Nephron (organoid): ENCODE results near the gene RER1.
A peak's percentile ranks its signal among the peaks of the same experiment; 100 is the strongest.

ENCODE experiments used
- H3K27ac Mint-ChIP-seq, 3 experiments: 2 replicates each; pipeline ENCODE4 v1.8.0; 2020; ENCODE audit warnings: mixed read lengths in 3 of 3, mild to moderate bottlenecking in 2 of 3, moderate library complexity in 1 of 3
- H3K27me3 Mint-ChIP-seq: 2 replicates; pipeline ENCODE4 v1.8.0; 2021; ENCODE audit warnings: low read depth, mild to moderate bottlenecking, moderate library complexity, mixed read lengths
- H3K36me3 Mint-ChIP-seq: 2 replicates; pipeline ENCODE4 v1.8.0; 2020; ENCODE audit warnings: low read depth, mixed read lengths
- H3K4me1 Mint-ChIP-seq: 2 replicates; pipeline ENCODE4 v1.8.0; 2020; ENCODE audit warnings: mixed read lengths
- H3K4me3 Mint-ChIP-seq, 3 experiments: 2 replicates each; pipeline ENCODE4 v1.8.0; 2020; ENCODE audit warnings: mild to moderate bottlenecking in 3 of 3, mixed read lengths in 3 of 3, moderate library complexity in 2 of 3
- H3K9me3 Mint-ChIP-seq: 2 replicates; pipeline ENCODE4 v1.8.0; 2020; ENCODE audit warnings: mixed read lengths
- CTCF ChIP-seq, 3 experiments: fragments of 200-600 bp; sonication (generic); IDR thresholded peaks; one replicate each; pipeline ENCODE4 v1.5.0; 2021; ENCODE audit warnings: antibody characterized with exemption in 3 of 3; ENCODE audit not compliant: unreplicated experiment in 3 of 3

Gene RER1

GRCh38 chr1:2375923-2376260, 15.7 kb upstream of the RER1 start:
- Mint-ChIP-seq H3K9me3 (no peaks in the 10 kb centered on the region), H3K36me3 (peaks cover 4% of the 10 kb centered on the region), H3K27ac (no peak overlapping the region), H3K4me1 (peaks cover 15% of the 10 kb centered on the region), H3K27me3 (no peaks in the 10 kb centered on the region), H3K4me3 (no peak overlapping the region)
- no peak for TF ChIP-seq CTCF (IDR thresholded peaks at IDR 0.05; ENCODE audit: unreplicated experiment in 3 of 3)

GRCh38 chr1:2376261-2376741, 15.3 kb upstream of the RER1 start:
- no peaks in the 10 kb centered on the region for H3K9me3 Mint-ChIP-seq
- no peak overlapping the region for H3K27ac Mint-ChIP-seq
- no peaks in the 10 kb centered on the region for H3K27me3 Mint-ChIP-seq
- TF ChIP-seq CTCF (IDR thresholded peaks at IDR 0.05; ENCODE audit: unreplicated experiment in 3 of 3) = no peak
- no peak overlapping the region for H3K4me3 Mint-ChIP-seq
- peaks cover under 1% of the 10 kb centered on the region for H3K36me3 Mint-ChIP-seq
- H3K4me1 Mint-ChIP-seq = peaks cover 15% of the 10 kb centered on the region

GRCh38 chr1:2376931-2377672, 14.5 kb upstream of the RER1 start:
- Mint-ChIP-seq H3K4me1 (peaks cover 15% of the 10 kb centered on the region), H3K27ac (no peak overlapping the region), H3K27me3 (no peaks in the 10 kb centered on the region), H3K36me3 (no peaks in the 10 kb centered on the region), H3K9me3 (no peaks in the 10 kb centered on the region), H3K4me3 (no peak overlapping the region)
- TF ChIP-seq CTCF (IDR thresholded peaks at IDR 0.05; ENCODE audit: unreplicated experiment in 3 of 3) = no peak

DNA sequence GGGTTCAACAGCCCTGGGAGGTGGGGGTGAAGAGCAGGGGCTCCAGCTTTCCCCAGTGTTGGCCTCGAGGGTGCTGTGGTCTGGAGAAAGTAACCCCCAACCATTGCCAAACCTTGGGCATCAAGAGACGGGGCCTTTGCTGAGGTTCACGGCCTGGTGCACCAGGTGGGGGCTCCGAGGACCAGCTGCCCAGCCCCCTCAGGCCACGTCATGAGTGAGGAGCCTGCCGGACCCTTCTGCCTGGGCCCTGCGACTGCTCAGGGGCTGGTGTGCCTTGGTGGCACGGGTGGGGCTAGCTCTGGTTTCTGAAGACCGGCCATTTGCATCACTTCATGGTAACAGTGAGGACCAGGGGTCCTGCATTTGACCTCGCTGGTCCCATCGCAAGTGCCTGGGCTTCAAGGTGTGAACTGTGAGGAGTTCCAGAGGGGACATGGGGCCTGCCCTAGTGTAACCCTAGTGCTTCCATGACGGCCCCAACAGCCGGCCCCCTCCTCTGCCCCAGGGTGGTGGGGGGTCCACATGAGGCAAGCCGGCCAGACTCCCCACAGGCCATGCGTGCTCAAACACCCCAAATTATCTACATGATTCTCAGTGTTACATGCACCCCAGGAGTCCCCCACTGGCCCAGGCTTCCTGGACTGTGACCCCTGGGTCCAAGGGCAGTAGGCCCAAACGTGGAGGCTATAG, 13.7 kb upstream of the RER1 start:
- no peak for TF ChIP-seq CTCF (IDR thresholded peaks at IDR 0.05; ENCODE audit: unreplicated experiment in 3 of 3)
- Mint-ChIP-seq H3K9me3 (no peaks in the 10 kb centered on the region), H3K36me3 (no peaks in the 10 kb centered on the region), H3K4me3 (no peak overlapping the region), H3K27ac (no peak overlapping the region), H3K27me3 (peaks cover 3% of the 10 kb centered on the region), H3K4me1 (peaks cover 15% of the 10 kb centered on the region)

DNA sequence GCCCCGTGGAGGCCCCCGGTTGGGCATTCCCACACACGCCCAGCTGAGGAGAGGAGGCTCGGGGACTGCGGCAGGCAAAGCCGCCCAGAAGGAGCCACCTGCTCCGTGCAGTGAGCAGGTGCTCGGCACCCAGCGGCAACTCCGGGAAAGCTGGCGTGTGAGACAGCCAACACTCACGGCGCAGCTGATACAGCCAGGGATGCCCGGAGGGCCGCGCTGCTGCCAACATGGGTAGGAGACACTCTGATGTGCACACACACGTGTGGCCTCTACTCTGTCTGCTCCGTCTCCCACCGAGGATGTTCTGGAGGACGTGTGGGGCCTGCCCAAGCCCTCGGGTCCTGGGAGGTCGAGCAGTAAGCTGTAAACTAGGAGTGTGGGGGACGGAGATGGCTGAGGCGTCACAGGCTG, 13.2 kb upstream of the RER1 start:
- Mint-ChIP-seq H3K4me3 (no peak overlapping the region), H3K27ac (peak overlapping the region in 1 of 3 experiments; percentile 69), H3K36me3 (no peaks in the 10 kb centered on the region), H3K27me3 (peaks cover 3% of the 10 kb centered on the region), H3K9me3 (no peaks in the 10 kb centered on the region), H3K4me1 (peaks cover 15% of the 10 kb centered on the region)
- no peak for TF ChIP-seq CTCF (IDR thresholded peaks at IDR 0.05; ENCODE audit: unreplicated experiment in 3 of 3)
